HG02623 (cell line): ENCODE results near the gene CBX3.
"Not testable (repeated sequence)": the region's sequence is repeated elsewhere in the genome, so short reads cannot be mapped to it uniquely, and the experiment has no call there.

Source experiments
- ATAC-seq: cut with Tn5 transposase; IDR thresholded peaks from one replicate; pipeline ENCODE4 v1.9.1; 2021; ENCODE audit warnings: moderate library complexity; ENCODE audit not compliant: unreplicated experiment

The CBX3 gene

DNA sequence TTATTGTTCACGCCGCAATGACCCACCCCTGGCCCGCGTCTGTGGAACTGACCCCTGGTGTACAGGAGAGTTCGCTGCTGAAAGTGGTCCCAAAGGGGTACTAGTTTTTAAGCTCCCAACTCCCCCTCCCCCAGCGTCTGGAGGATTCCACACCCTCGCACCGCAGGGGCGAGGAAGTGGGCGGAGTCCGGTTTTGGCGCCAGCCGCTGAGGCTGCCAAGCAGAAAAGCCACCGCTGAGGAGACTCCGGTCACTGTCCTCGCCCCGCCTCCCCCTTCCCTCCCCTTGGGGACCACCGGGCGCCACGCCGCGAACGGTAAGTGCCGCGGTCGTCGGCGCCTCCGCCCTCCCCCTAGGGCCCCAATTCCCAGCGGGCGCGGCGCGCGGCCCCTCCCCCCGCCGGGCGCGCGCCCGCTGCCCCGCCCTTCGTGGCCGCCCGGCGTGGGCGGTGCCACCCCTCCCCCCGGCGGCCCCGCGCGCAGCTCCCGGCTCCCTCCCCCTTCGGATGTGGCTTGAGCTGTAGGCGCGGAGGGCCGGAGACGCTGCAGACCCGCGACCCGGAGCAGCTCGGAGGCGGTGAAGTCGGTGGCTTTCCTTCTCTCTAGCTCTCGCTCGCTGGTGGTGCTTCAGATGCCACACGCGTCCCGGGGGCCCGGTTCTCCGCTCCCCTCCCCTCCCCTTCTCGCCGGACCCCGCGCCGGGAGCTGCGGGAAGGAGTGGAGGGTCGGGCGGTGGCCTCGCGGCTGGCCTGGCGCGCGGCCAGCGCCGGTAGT is at the start of gene CBX3:
Gene CBX3, plus strand, starts transcription at position 499 of the 772 bp plus-strand sequence. CDS start 1,254 bp downstream, outside the sequence.
- ATAC-seq = peak; percentile 41

DNA sequence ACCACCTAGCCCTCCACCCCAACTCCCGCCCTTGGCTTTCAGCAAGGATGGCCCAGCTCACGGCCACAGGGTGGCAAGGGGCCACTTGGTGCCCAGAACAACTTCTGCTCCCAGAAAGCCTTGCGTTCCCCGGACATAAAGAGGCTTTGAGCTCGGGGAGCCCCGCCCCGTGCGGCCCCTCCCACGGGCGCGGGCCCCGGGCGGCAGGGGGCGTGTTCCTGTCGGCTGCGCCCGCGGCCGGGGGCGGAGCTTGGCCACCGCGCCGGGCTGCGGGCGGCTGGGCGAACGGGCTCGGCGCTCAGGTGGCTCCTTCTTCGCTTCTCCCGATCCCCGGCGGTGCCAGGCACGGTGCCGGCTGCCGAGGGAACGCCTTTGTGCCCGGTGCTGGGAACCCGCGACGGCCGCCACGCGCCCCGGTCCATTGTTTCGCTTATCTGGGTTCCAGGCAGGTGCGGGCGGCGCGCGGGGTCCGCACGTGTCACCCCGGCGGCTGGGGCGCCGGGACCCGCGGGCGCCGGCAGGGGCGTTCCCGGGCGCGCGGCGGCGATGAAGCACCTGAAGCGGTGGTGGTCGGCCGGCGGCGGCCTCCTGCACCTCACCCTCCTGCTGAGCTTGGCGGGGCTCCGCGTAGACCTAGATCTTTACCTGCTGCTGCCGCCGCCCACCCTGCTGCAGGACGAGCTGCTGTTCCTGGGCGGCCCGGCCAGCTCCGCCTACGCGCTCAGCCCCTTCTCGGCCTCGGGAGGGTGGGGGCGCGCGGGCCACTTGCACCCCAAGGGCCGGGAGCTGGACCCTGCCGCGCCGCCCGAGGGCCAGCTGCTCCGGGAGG is 49.4 kb upstream of the CBX3 start, which contains the start of gene NFE2L3:
Gene NFE2L3, plus strand, starts transcription at position 246 of the 829 bp plus-strand sequence. Its CDS starts 301 bp downstream, at position 547.
- ATAC-seq = peak; percentile 64

GRCh38 chr7:26152782-26153240 is 48.7 kb upstream of the CBX3 start:
- peak; percentile 17 for ATAC-seq

DNA sequence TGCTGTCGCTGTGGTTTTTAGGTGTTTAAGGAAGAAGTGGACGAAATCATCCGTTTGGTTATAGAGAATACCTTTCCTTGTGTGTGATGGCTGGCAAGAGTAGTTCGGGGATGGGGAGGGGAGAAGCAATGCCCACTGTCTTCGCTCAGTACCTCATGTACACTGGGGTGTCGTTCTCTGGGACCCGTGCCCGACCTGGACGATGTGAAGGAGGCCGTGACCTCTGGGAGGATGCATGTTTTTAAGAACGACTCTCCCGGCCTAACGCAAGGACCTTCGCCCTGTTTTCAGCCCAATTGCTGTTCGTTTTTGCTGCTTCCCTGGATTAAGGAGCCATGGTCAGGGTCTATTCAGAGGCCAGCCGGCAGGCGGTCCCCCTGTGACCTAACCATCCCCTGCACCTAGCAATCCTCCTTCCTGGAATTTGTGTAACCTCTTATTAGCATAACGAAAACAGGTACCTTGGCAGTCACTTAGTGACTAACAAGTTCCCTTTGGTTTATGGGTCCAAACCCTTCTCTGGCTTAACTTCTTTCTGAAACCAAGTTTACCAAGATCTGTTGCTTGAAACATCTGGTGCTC is 48.2 kb upstream of the CBX3 start:
- ATAC-seq = no peak

- no peak for ATAC-seq
Measured at GRCh38 chr7:26153823-26154783, 47.4 kb upstream of the CBX3 start.

- no peak for ATAC-seq
Measured at GRCh38 chr7:26155531-26156375, 45.8 kb upstream of the CBX3 start.

- no peak for ATAC-seq
Measured at GRCh38 chr7:26156451-26157420, 44.8 kb upstream of the CBX3 start.

- no peak for ATAC-seq
Measured at GRCh38 chr7:26157520-26158105, 43.9 kb upstream of the CBX3 start.

GRCh38 chr7:26159243-26159642 is 42.3 kb upstream of the CBX3 start:
- no peak for ATAC-seq

DNA sequence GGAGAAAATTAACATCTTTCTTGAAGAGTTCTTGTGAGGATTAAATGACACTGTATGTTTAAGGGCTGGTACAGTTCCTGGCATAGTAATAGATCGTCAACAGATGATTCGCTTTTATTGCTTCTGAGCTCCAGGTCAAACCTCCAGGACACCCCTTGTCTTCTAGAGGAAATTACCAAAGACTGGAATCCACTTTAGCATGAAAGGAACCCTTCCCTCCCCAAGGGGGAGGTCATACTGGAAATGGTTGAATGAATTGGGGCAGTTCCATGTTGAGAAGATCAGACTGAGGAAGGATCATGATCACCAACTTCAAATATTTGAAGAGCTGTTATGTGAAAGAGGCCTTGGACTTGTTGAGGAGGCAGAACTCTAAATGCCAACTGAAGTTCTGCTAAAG is 40.6 kb upstream of the CBX3 start:
- ATAC-seq = no peak

DNA sequence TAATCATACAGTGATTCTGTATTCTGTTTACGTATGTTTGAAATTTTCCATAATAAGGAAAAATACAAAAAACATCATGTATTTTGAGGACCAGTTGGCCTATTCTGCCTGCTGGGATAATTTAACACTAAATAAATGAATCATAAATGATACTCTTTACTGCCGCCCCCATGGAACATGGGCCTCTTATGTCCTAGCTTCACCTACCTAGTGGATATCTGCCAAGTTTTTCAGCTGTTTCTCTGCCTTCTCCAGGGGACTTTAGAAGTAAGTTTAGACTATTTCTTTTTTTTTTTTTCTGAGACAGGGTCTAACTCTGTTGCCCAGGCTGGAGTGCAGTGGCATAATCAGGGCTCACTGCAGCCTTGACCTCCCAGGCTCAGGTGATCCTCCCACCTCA is 39.1 kb upstream of the CBX3 start:
- no peak for ATAC-seq

DNA sequence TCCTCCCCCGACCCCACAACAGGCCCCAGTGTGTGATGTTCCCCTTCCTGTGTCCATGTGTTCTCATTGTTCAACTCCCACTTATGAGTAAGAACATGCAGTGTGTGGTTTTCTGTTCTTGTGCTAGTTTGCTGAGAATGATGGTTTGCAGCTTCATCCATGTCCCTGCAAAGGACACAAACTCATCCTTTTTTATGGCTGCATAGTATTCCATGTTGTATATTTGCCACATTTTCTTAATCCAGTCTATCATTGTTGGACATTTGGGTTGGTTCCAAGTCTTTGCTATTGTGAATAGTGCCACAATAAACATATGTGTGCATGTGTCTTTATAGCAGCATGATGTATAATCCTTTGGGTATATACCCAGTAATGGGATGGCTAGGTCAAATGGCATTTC is 37.7 kb upstream of the CBX3 start:
- ATAC-seq = not testable (repeated sequence)

DNA sequence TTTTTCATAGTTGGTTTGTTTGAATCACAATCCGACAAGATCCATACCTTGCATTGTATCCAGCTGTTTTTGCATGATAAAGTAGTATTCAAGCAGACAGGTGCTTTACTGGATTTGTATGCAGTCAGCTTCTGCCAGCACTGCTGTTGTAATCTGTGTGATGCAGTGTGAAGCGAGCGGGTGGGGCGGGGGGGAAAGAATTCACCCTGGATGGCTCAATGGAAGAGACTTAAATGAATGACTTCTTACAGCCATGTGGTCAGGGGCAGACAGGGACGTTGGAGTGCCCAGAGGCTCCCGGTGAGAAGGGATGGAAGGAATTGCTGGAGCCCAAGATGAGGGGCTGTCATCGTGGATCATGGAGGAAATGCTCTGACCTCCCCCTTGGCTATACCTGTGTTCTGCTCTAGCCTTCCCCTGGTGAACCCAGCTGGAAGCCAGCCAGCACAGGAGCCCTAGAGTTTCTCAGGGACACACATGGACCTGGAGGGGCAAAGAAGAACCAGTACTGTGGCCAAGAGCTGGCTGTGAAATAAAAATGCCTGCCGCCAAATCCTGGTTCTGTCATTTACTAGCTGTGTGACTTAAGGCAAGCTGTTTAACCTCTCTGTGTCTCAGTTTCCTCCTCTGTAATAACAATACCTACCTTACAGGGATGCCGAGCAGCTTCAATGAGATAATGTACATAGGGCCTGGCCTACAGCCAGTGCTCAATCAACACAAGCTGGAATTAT is 35.4 kb upstream of the CBX3 start:
- no peak for ATAC-seq

GRCh38 chr7:26166684-26167266 is 34.8 kb upstream of the CBX3 start:
- ATAC-seq = peak; percentile 37

GRCh38 chr7:26167303-26167934 is 34.1 kb upstream of the CBX3 start:
- ATAC-seq = peak; percentile 64

- no peak for ATAC-seq
Measured at GRCh38 chr7:26168458-26169023, 33.0 kb upstream of the CBX3 start.
